HCT116 (cell line): ENCODE results near the gene MINDY1. TPM values are rescaled to one million over a fixed set of nuclear protein-coding genes. Genes with fewer than 3 reads are reported as not detected.

Experiments used
- ATAC-seq: fragments of 200-7000 bp; cut with Tn5 transposase; 2 replicates; pipeline ENCODE4 v1.9.1; 2020; ENCODE audit warnings: mild to moderate bottlenecking, moderate library complexity
- BruUV-seq: library from RNA; stranded (reverse); fragments of 400-500 nt; replicated peaks from 2 replicates; lab custom pipeline; 2021; lab: Mats Ljungman, UMichigan
- CTCF ChIA-PET: fragments of 300-600 bp; sonication (Branson Sonifier 250); formaldehyde crosslinking; loops from one replicate; lab custom pipeline; 2021; ENCODE audit warnings: antibody characterized with exemption; lab: Charles Lee
- POLR2A ChIA-PET: fragments of 300-600, 350-600 bp; sonication (Branson Sonifier 250); formaldehyde crosslinking; loops from one replicate; lab custom pipeline; 2021; ENCODE audit warnings: antibody characterized with exemption; lab: Charles Lee
- RAD21 ChIA-PET, 2 experiments: fragments of 300-600 bp; sonication (Branson Sonifier 250); formaldehyde crosslinking; loops; one replicate each; lab custom pipeline; 2023; ENCODE audit warnings: low total read pairs in 2 of 2; ENCODE audit not compliant: uncharacterized antibody in 2 of 2, unreplicated experiment in 2 of 2, low non-redundant PET in 1 of 2; lab: Charles Lee
- DNase-seq: peaks from one replicate; pipeline ENCODE4 v3.0.0-alpha.2; 2010; ENCODE audit warnings: low read depth, low spot score
- H2AFZ ChIP-seq: fragments of 200-600 bp; shearing (Covaris generic), sonication (generic); 2 replicates; pipeline ENCODE4 v1.6.1; 2017; ENCODE audit warnings: low read depth, mixed run types, mixed read lengths, antibody characterized with exemption, low read length; ENCODE audit not compliant: poor library complexity, severe bottlenecking
- H3K27ac ChIP-seq: 2 replicates; pipeline ENCODE4 v1.5.1; 2012; ENCODE audit warnings: low read depth, low read length
- H3K27me3 ChIP-seq: fragments of 200-600 bp; sonication (generic); 2 replicates; pipeline ENCODE4 v1.6.1; 2016; ENCODE audit warnings: mixed run types, low read length, mixed read lengths; ENCODE audit not compliant: insufficient read depth
- H3K36me3 ChIP-seq, 2 experiments: fragments of 200-500 bp in 1 of 2; fragments of 200-600 bp in 1 of 2; sonication (Bioruptor generic) in 1 of 2; sonication (generic) in 1 of 2; 2 replicates each; pipeline versions ENCODE4 v1.5.1 to v1.6.1; 2014 to 2016; ENCODE audit warnings: low read length in 2 of 2, inconsistent platforms in 1 of 2, mixed read lengths in 1 of 2, mixed run types in 1 of 2; ENCODE audit not compliant: insufficient read depth in 2 of 2, control insufficient read depth in 1 of 2
- H3K4me1 ChIP-seq, 2 experiments: fragments of 200-600 bp in 1 of 2; sonication (generic) in 1 of 2; 2 replicates each; pipeline versions ENCODE4 v1.5.1 to v1.6.1; 2012 to 2017; ENCODE audit warnings: low read length in 2 of 2, inconsistent platforms in 1 of 2, mild to moderate bottlenecking in 1 of 2, mixed read lengths in 1 of 2, mixed run types in 1 of 2, moderate library complexity in 1 of 2; ENCODE audit not compliant: insufficient read depth in 2 of 2, control insufficient read depth in 1 of 2
- H3K4me2 ChIP-seq: fragments of 200-600 bp; sonication (generic); 2 replicates; pipeline ENCODE4 v1.6.1; 2017; ENCODE audit warnings: mixed run types, low read length, mixed read lengths
- H3K4me3 ChIP-seq, 2 experiments: fragments of 200-600 bp in 1 of 2; sonication (generic) in 1 of 2; replicated peaks in 1 of 2; 2 replicates each; pipeline ENCODE4 v1.5.1; 2011 to 2016; ENCODE audit warnings: low read length in 2 of 2, control low read depth in 1 of 2, low read depth in 1 of 2, mild to moderate bottlenecking in 1 of 2, mixed read lengths in 1 of 2, mixed run types in 1 of 2
- H3K79me2 ChIP-seq: fragments of 200-600 bp; sonication (generic); 2 replicates; pipeline ENCODE4 v1.6.1; 2017; ENCODE audit warnings: mild to moderate bottlenecking, mixed run types, low read length, moderate library complexity, mixed read lengths; ENCODE audit not compliant: insufficient read depth
- H3K9ac ChIP-seq: fragments of 200-600 bp; sonication (generic); 2 replicates; pipeline ENCODE4 v1.6.1; 2016; ENCODE audit warnings: low read length, mixed read lengths
- H3K9me2 ChIP-seq: fragments of 200-600 bp; sonication (generic), shearing (Covaris generic); 2 replicates; pipeline ENCODE4 v1.6.1; 2017; ENCODE audit warnings: mixed run types, mild to moderate bottlenecking, moderate library complexity; ENCODE audit not compliant: insufficient read depth
- H3K9me3 ChIP-seq, 2 experiments: fragments of 200-500 bp in 1 of 2; fragments of 200-600 bp in 1 of 2; sonication (Bioruptor generic) in 1 of 2; sonication (generic) in 1 of 2; 2 replicates each; pipeline ENCODE4 v1.6.1; 2014 to 2017; ENCODE audit warnings: low read length in 2 of 2, mixed read lengths in 2 of 2, inconsistent platforms in 1 of 2, low read depth in 1 of 2, mild to moderate bottlenecking in 1 of 2, mixed run types in 1 of 2, moderate library complexity in 1 of 2; ENCODE audit not compliant: control insufficient read depth in 1 of 2, insufficient read depth in 1 of 2
- H4K20me1 ChIP-seq: fragments of 200-600 bp; sonication (generic), shearing (Covaris generic); 2 replicates; pipeline ENCODE4 v1.6.1; 2017; ENCODE audit warnings: mixed run types, mild to moderate bottlenecking, moderate library complexity; ENCODE audit not compliant: insufficient read depth
- CEBPB ChIP-seq: IDR thresholded peaks from 2 replicates; pipeline ENCODE4 v1.6.1; 2012; ENCODE audit warnings: low read depth
- EGR1 ChIP-seq: IDR thresholded peaks from 2 replicates; pipeline ENCODE4 v1.6.1; 2012; ENCODE audit warnings: low read depth
- ELF1 ChIP-seq: IDR thresholded peaks from 2 replicates; pipeline ENCODE4 v1.6.1; 2012; ENCODE audit warnings: low read depth, borderline replicate concordance
- EZH2 ChIP-seq: fragments of 200-600 bp; sonication (generic); IDR thresholded peaks from 2 replicates; pipeline ENCODE4 v1.6.1; 2017; ENCODE audit warnings: antibody characterized with exemption, mixed run types
- FOSL1 ChIP-seq: IDR thresholded peaks from 2 replicates; pipeline ENCODE4 v1.6.1; 2012; ENCODE audit warnings: low read depth
- POLR2A ChIP-seq: IDR thresholded peaks from 2 replicates; pipeline ENCODE4 v1.7.0; 2011; ENCODE audit warnings: borderline replicate concordance; ENCODE audit not compliant: insufficient read depth, insufficient read length; ENCODE audit errors: extremely low read depth
- POLR2AphosphoS5 ChIP-seq: IDR thresholded peaks from 2 replicates; pipeline ENCODE4 v1.6.1; 2011; ENCODE audit warnings: mild to moderate bottlenecking, low read depth, low read length, moderate library complexity
- RAD21 ChIP-seq: IDR thresholded peaks from 2 replicates; pipeline ENCODE4 v1.6.1; 2012; ENCODE audit warnings: low read depth, mild to moderate bottlenecking
- TCF7L2 ChIP-seq: IDR thresholded peaks from 2 replicates; pipeline ENCODE4 v1.7.0; 2011; ENCODE audit warnings: borderline replicate concordance, inconsistent platforms; ENCODE audit not compliant: insufficient read depth, insufficient read length; ENCODE audit errors: extremely low read depth
- YY1 ChIP-seq: IDR thresholded peaks from 2 replicates; pipeline ENCODE4 v1.6.1; 2011; ENCODE audit warnings: low read length, low read depth, moderate library complexity, mild to moderate bottlenecking; ENCODE audit not compliant: insufficient replicate concordance; ENCODE audit errors: extremely low read depth
- intact Hi-C: fragments of 100-400 bp; cut with micrococcal nuclease; formaldehyde crosslinking; loops from 2 replicates; pipeline ENCODE4 v1.10.0; 2022
- total RNA-seq: library from RNA; stranded (reverse); gene quantifications from one replicate; pipeline ENCODE4 v1.2.1, GENCODE V29; 2021; ENCODE audit not compliant: unreplicated experiment
- TF ChIP-seq, protein P1 (sequence below): IDR thresholded peaks from 2 replicates; pipeline ENCODE4 v1.6.1; 2012
- TF ChIP-seq, protein P2 (sequence below), 3 experiments: fragments of 200-600 bp in 1 of 3; sonication (generic) in 1 of 3; IDR thresholded peaks in 2 of 3; conservative IDR thresholded peaks in 1 of 3; 2 replicates each; pipeline ENCODE4 v1.5.1; 2012 to 2017; ENCODE audit warnings: low read depth in 2 of 3, low read length in 2 of 3, antibody characterized with exemption in 1 of 3, borderline replicate concordance in 1 of 3, control low read depth in 1 of 3, mild to moderate bottlenecking in 1 of 3, mixed read lengths in 1 of 3, mixed run types in 1 of 3, moderate library complexity in 1 of 3; ENCODE audit not compliant: insufficient read depth in 1 of 3
- TF ChIP-seq, protein P3 (sequence below): IDR thresholded peaks from 2 replicates; pipeline ENCODE4 v1.6.1; 2011; ENCODE audit warnings: mild to moderate bottlenecking, low read length, moderate library complexity; ENCODE audit not compliant: insufficient replicate concordance; ENCODE audit errors: extremely low read depth
- TF ChIP-seq, protein P4 (sequence below): IDR thresholded peaks from 2 replicates; pipeline ENCODE4 v1.6.1; 2012; ENCODE audit warnings: low read depth

Gene MINDY1
- total RNA-seq, 1 experiment from 2014 or later = 1.2 TPM

GRCh38 chr1:150964164-150964489 is 42.6 kb downstream of the MINDY1 start:
- POLR2A ChIA-PET = no interaction called here
- intact Hi-C loops = no loop called here
- H3K36me3 ChIP-seq = peaks cover 44 to 83% of the 10 kb centered on the region in 2 experiments

More at GRCh38 chr1:150964164-150964489, 42.6 kb downstream of the MINDY1 start:
- BruUV-seq = no TSS peak
- Histone ChIP-seq H3K9me3 (no peaks in the 10 kb centered on the region), H3K9me2 (no peaks in the 10 kb centered on the region), H3K9ac (no peak overlapping the region), H3K4me1 (no peaks in the 10 kb centered on the region), H3K27me3 (no peaks in the 10 kb centered on the region), H2AFZ (no peak overlapping the region), H4K20me1 (no peaks in the 10 kb centered on the region)
- CTCF ChIA-PET = no interaction called here
- DNase-seq = no peak
- TF ChIP-seq YY1 (no peak), FOSL1 (no peak), POLR2A (no peak), POLR2AphosphoS5 (no peak), EGR1 (no peak), TCF7L2 (no peak), RAD21 (no peak), ELF1 (no peak), EZH2 (no peak), CEBPB (no peak)
- TF ChIP-seq, protein P1, sequence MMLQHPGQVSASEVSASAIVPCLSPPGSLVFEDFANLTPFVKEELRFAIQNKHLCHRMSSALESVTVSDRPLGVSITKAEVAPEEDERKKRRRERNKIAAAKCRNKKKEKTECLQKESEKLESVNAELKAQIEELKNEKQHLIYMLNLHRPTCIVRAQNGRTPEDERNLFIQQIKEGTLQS = no peak
- TF ChIP-seq, protein P2, sequence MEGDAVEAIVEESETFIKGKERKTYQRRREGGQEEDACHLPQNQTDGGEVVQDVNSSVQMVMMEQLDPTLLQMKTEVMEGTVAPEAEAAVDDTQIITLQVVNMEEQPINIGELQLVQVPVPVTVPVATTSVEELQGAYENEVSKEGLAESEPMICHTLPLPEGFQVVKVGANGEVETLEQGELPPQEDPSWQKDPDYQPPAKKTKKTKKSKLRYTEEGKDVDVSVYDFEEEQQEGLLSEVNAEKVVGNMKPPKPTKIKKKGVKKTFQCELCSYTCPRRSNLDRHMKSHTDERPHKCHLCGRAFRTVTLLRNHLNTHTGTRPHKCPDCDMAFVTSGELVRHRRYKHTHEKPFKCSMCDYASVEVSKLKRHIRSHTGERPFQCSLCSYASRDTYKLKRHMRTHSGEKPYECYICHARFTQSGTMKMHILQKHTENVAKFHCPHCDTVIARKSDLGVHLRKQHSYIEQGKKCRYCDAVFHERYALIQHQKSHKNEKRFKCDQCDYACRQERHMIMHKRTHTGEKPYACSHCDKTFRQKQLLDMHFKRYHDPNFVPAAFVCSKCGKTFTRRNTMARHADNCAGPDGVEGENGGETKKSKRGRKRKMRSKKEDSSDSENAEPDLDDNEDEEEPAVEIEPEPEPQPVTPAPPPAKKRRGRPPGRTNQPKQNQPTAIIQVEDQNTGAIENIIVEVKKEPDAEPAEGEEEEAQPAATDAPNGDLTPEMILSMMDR (IDR thresholded peaks at IDR 0.05 in 2 of 3, conservative IDR thresholded peaks at IDR 0.05 in 1 of 3; ENCODE audit: borderline replicate concordance in 1 of 3, insufficient read depth in 1 of 3, low read depth in 2 of 3, low read length in 2 of 3) = no peak
- TF ChIP-seq, protein P3, sequence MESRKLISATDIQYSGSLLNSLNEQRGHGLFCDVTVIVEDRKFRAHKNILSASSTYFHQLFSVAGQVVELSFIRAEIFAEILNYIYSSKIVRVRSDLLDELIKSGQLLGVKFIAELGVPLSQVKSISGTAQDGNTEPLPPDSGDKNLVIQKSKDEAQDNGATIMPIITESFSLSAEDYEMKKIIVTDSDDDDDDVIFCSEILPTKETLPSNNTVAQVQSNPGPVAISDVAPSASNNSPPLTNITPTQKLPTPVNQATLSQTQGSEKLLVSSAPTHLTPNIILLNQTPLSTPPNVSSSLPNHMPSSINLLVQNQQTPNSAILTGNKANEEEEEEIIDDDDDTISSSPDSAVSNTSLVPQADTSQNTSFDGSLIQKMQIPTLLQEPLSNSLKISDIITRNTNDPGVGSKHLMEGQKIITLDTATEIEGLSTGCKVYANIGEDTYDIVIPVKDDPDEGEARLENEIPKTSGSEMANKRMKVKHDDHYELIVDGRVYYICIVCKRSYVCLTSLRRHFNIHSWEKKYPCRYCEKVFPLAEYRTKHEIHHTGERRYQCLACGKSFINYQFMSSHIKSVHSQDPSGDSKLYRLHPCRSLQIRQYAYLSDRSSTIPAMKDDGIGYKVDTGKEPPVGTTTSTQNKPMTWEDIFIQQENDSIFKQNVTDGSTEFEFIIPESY = no peak
- TF ChIP-seq, protein P4, sequence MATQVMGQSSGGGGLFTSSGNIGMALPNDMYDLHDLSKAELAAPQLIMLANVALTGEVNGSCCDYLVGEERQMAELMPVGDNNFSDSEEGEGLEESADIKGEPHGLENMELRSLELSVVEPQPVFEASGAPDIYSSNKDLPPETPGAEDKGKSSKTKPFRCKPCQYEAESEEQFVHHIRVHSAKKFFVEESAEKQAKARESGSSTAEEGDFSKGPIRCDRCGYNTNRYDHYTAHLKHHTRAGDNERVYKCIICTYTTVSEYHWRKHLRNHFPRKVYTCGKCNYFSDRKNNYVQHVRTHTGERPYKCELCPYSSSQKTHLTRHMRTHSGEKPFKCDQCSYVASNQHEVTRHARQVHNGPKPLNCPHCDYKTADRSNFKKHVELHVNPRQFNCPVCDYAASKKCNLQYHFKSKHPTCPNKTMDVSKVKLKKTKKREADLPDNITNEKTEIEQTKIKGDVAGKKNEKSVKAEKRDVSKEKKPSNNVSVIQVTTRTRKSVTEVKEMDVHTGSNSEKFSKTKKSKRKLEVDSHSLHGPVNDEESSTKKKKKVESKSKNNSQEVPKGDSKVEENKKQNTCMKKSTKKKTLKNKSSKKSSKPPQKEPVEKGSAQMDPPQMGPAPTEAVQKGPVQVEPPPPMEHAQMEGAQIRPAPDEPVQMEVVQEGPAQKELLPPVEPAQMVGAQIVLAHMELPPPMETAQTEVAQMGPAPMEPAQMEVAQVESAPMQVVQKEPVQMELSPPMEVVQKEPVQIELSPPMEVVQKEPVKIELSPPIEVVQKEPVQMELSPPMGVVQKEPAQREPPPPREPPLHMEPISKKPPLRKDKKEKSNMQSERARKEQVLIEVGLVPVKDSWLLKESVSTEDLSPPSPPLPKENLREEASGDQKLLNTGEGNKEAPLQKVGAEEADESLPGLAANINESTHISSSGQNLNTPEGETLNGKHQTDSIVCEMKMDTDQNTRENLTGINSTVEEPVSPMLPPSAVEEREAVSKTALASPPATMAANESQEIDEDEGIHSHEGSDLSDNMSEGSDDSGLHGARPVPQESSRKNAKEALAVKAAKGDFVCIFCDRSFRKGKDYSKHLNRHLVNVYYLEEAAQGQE = no peak
- TF ChIP-seq, all 23 proteins: peak for 0
- RAD21 ChIA-PET = no interaction called here
- H3K27ac ChIP-seq = no peak overlapping the region
- no peak overlapping the region for H3K4me2 ChIP-seq
- no peak overlapping the region for H3K4me3 ChIP-seq
- ATAC-seq = no peak
- peaks cover 12% of the 10 kb centered on the region; the same call in 1 of the 2 replicates for H3K79me2 ChIP-seq
